ENCODE measurements around the gene MECR. TPM values are rescaled to one million over a fixed set of nuclear protein-coding genes. Genes with fewer than 3 reads are reported as not detected.

MECR gene
- polyA plus RNA-seq, 1 experiment, result 35.6 TPM

DNA sequence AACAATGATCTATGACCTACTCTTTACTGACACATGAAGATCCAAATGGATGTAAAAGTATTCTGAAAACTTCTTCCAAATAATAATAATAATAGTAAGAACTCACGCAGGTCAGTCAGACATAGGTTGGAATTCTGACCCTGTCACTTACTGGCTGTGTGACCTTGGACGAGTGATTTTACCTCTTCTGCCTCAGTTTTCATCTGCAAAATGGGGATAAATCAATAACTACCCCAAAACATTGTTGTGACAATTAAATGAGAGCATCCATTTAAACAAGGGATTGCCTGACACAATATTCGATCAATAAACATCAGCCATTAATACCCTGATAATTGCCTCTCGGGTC lies 556 bp downstream of the MECR start:
- no peaks in the 10 kb centered on the region; the same call in 1 of the 2 replicates for H3K36me3 ChIP-seq (ENCODE audit: control insufficient read depth, insufficient read depth, low read length)
- peak overlapping the region; percentile 77 for H3K4me3 ChIP-seq (ENCODE audit: low read depth, low read length)
- TF ChIP-seq, protein P1, sequence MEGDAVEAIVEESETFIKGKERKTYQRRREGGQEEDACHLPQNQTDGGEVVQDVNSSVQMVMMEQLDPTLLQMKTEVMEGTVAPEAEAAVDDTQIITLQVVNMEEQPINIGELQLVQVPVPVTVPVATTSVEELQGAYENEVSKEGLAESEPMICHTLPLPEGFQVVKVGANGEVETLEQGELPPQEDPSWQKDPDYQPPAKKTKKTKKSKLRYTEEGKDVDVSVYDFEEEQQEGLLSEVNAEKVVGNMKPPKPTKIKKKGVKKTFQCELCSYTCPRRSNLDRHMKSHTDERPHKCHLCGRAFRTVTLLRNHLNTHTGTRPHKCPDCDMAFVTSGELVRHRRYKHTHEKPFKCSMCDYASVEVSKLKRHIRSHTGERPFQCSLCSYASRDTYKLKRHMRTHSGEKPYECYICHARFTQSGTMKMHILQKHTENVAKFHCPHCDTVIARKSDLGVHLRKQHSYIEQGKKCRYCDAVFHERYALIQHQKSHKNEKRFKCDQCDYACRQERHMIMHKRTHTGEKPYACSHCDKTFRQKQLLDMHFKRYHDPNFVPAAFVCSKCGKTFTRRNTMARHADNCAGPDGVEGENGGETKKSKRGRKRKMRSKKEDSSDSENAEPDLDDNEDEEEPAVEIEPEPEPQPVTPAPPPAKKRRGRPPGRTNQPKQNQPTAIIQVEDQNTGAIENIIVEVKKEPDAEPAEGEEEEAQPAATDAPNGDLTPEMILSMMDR (IDR thresholded peaks at IDR 0.05; ENCODE audit: insufficient read depth, low read depth, low read length), result no peak
- POLR2A ChIA-PET, result no interaction called here
- no peaks in the 10 kb centered on the region for H3K27me3 ChIP-seq (ENCODE audit: control insufficient read depth, insufficient read depth, low read length)
- CTCF ChIA-PET, result interaction anchor here (0.6 to 1.3 kb wide), 2 partner anchors 98 to 1478 kb away, joined by 3 read pairs; no protein-coding TSS in a partner anchor
- no peak for DNase-seq (ENCODE audit: low read depth)

DNA sequence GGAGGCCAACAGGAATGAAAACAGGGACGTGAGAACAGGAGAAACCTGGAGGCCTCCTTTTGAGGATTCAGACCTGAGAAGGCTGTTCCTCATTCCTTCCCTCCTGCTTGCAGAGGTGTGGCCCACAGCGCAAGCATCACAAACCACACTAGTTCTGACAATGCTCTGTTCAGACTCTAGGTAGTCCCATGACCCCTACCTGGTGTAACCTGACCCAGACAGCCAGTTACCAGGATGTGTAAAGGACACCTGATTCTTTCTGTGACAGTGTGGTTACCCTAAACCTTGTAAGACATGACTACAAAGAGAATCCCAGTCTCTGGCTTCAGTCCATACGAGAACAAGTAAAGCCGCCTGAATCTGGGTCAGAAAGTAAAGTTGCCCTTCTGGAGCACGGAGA lies 3.2 kb downstream of the MECR start:
- CTCF ChIA-PET, result interaction anchor here (1.3 kb wide), 1 partner anchor 9 kb away, joined by 6 read pairs; no protein-coding TSS in a partner anchor
- Histone ChIP-seq H3K27me3 (ENCODE audit: control insufficient read depth, insufficient read depth, low read length) (no peaks in the 10 kb centered on the region), H3K36me3 (ENCODE audit: control insufficient read depth, insufficient read depth, low read length) (peaks cover 2% of the 10 kb centered on the region), H3K4me3 (ENCODE audit: low read depth, low read length) (no peak overlapping the region)
- TF ChIP-seq, protein P1 (IDR thresholded peaks at IDR 0.05; ENCODE audit: insufficient read depth, low read depth, low read length), result no peak
- DNase-seq (ENCODE audit: low read depth), result no peak
- POLR2A ChIA-PET, result no interaction called here

GRCh38 chr1:29225361-29225760 lies 5.4 kb downstream of the MECR start:
- Histone ChIP-seq H3K4me3 (ENCODE audit: low read depth, low read length) (no peak overlapping the region), H3K27me3 (ENCODE audit: control insufficient read depth, insufficient read depth, low read length) (no peaks in the 10 kb centered on the region), H3K36me3 (ENCODE audit: control insufficient read depth, insufficient read depth, low read length) (peaks cover 2% of the 10 kb centered on the region)
- TF ChIP-seq, protein P1 (IDR thresholded peaks at IDR 0.05; ENCODE audit: insufficient read depth, low read depth, low read length), result no peak
- ChIA-PET POLR2A (no interaction called here), CTCF (interaction anchor here (1.3 kb wide), 1 partner anchor 9 kb away, joined by 3 read pairs; no protein-coding TSS in a partner anchor)
- DNase-seq (ENCODE audit: low read depth), result no peak

- DNase-seq (ENCODE audit: low read depth), result no peak
- Histone ChIP-seq H3K36me3 (ENCODE audit: control insufficient read depth, insufficient read depth, low read length) (peaks cover 2% of the 10 kb centered on the region), H3K4me3 (ENCODE audit: low read depth, low read length) (no peak overlapping the region), H3K27me3 (ENCODE audit: control insufficient read depth, insufficient read depth, low read length) (no peaks in the 10 kb centered on the region)
- ChIA-PET CTCF (no interaction called here), POLR2A (no interaction called here)
- TF ChIP-seq, protein P1 (IDR thresholded peaks at IDR 0.05; ENCODE audit: insufficient read depth, low read depth, low read length), result no peak
Measured at GRCh38 chr1:29224356-29224837, 6.3 kb downstream of the MECR start.

DNA sequence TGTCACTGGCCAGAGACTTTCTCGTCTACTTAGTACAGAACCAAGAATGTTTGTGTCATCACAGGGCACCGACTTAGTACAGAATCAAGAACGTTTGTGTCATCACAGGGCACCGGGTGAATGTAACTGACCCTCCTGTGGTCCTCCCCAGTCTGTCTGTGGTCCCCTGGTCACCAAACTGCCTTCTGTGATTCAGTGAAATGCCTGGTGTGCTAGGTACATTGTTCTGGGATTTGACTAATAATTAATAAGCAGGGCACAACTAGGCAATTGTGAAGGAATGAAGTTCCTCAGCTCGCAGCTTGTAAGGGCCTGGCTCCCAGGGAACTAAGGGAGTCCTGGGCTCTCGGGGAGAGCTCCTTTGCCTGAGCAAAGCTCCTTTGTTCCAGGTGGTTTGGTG lies 7.2 kb downstream of the MECR start:
- peaks cover 2% of the 10 kb centered on the region for H3K36me3 ChIP-seq (ENCODE audit: control insufficient read depth, insufficient read depth, low read length)
- ChIA-PET POLR2A (no interaction called here), CTCF (no interaction called here)
- H3K27me3 ChIP-seq (ENCODE audit: control insufficient read depth, insufficient read depth, low read length), result no peaks in the 10 kb centered on the region
- no peak for DNase-seq (ENCODE audit: low read depth)
- TF ChIP-seq, protein P1 (IDR thresholded peaks at IDR 0.05; ENCODE audit: insufficient read depth, low read depth, low read length), result no peak
- no peak overlapping the region for H3K4me3 ChIP-seq (ENCODE audit: low read depth, low read length)
